ENCODE measurements around the gene AGAP1.

- TF ChIP-seq, protein P1, sequence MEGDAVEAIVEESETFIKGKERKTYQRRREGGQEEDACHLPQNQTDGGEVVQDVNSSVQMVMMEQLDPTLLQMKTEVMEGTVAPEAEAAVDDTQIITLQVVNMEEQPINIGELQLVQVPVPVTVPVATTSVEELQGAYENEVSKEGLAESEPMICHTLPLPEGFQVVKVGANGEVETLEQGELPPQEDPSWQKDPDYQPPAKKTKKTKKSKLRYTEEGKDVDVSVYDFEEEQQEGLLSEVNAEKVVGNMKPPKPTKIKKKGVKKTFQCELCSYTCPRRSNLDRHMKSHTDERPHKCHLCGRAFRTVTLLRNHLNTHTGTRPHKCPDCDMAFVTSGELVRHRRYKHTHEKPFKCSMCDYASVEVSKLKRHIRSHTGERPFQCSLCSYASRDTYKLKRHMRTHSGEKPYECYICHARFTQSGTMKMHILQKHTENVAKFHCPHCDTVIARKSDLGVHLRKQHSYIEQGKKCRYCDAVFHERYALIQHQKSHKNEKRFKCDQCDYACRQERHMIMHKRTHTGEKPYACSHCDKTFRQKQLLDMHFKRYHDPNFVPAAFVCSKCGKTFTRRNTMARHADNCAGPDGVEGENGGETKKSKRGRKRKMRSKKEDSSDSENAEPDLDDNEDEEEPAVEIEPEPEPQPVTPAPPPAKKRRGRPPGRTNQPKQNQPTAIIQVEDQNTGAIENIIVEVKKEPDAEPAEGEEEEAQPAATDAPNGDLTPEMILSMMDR (IDR thresholded peaks at IDR 0.05): no peak
- no peak for TF ChIP-seq POLR2A (IDR thresholded peaks at IDR 0.05)
- TF ChIP-seq EP300 (IDR thresholded peaks at IDR 0.05): no peak
Observed at GRCh38 chr2:235535423-235536130, 41.7 kb downstream of the AGAP1 start.
